ENCODE measurements around the gene SLCO3A1.

Gene SLCO3A1

GRCh38 chr15:92130244-92130643 lies 276.7 kb downstream of the SLCO3A1 start:
- peak; percentile 17 for DNase-seq (ENCODE audit: low spot score)

GRCh38 chr15:92130906-92131305 lies 277.4 kb downstream of the SLCO3A1 start:
- DNase-seq (ENCODE audit: low spot score): no peak

GRCh38 chr15:92132982-92133755 lies 279.7 kb downstream of the SLCO3A1 start:
- DNase-seq (ENCODE audit: low spot score): no peak

GRCh38 chr15:92140796-92141195 lies 287.3 kb downstream of the SLCO3A1 start:
- DNase-seq (ENCODE audit: low spot score): no peak

GRCh38 chr15:92141607-92142006 lies 288.1 kb downstream of the SLCO3A1 start:
- no peak for DNase-seq (ENCODE audit: low spot score)

- DNase-seq (ENCODE audit: low spot score): no peak
Measured at GRCh38 chr15:92142242-92143232, 289.0 kb downstream of the SLCO3A1 start.

GRCh38 chr15:92143765-92144164 lies 290.3 kb downstream of the SLCO3A1 start:
- no peak for DNase-seq (ENCODE audit: low spot score)

- DNase-seq (ENCODE audit: low spot score): no peak
Measured at GRCh38 chr15:92146511-92147150, 293.1 kb downstream of the SLCO3A1 start.

GRCh38 chr15:92149029-92149428 lies 295.5 kb downstream of the SLCO3A1 start:
- no peak for DNase-seq (ENCODE audit: low spot score)

- DNase-seq (ENCODE audit: low spot score): no peak
Measured at GRCh38 chr15:92149465-92149864, 296.0 kb downstream of the SLCO3A1 start.

GRCh38 chr15:92151168-92151567 lies 297.7 kb downstream of the SLCO3A1 start:
- DNase-seq (ENCODE audit: low spot score): no peak

- no peak for DNase-seq (ENCODE audit: low spot score)
Measured at GRCh38 chr15:92151741-92152140, 298.2 kb downstream of the SLCO3A1 start.

- no peak for DNase-seq (ENCODE audit: low spot score)
Measured at GRCh38 chr15:92152983-92153382, 299.5 kb downstream of the SLCO3A1 start.

- DNase-seq (ENCODE audit: low spot score): no peak
Measured at GRCh38 chr15:92153620-92154019, 300.1 kb downstream of the SLCO3A1 start.

- DNase-seq (ENCODE audit: low spot score): no peak
Measured at GRCh38 chr15:92155934-92156333, 302.4 kb downstream of the SLCO3A1 start.

GRCh38 chr15:92157666-92158298 lies 304.3 kb downstream of the SLCO3A1 start:
- no peak for DNase-seq (ENCODE audit: low spot score)

GRCh38 chr15:92158426-92158825 lies 304.9 kb downstream of the SLCO3A1 start:
- peak; percentile 26 for DNase-seq (ENCODE audit: low spot score)

GRCh38 chr15:92159481-92159880 lies 306.0 kb downstream of the SLCO3A1 start:
- DNase-seq (ENCODE audit: low spot score): no peak

- DNase-seq (ENCODE audit: low spot score): no peak
Measured at GRCh38 chr15:92159906-92160841, 306.7 kb downstream of the SLCO3A1 start.

- DNase-seq (ENCODE audit: low spot score): no peak
Measured at GRCh38 chr15:92161039-92161670, 307.6 kb downstream of the SLCO3A1 start.
